Tibial nerve (tissue), 4 donors: Measurements from ENCODE around the gene LGSN. TPM values are rescaled to one million over a fixed set of nuclear protein-coding genes. Genes with fewer than 3 reads are reported as not detected.
A peak's percentile ranks its signal among the peaks of the same experiment; 100 is the strongest.

Experiments
- DNase-seq, 2 donors: peaks; one replicate each; pipeline ENCODE4 v3.0.0-alpha.2; 2019; ENCODE audit warnings: low spot score in 2 of 2
- H3K27ac ChIP-seq, 4 donors: fragments of 200-600 bp; sonication (generic) in 3 of 4; one replicate each; pipeline ENCODE4 v1.5.1; 2017 to 2019; ENCODE audit warnings: mild to moderate bottlenecking in 1 of 4
- H3K27me3 ChIP-seq, 2 donors: fragments of 200-600 bp; sonication (generic) in 1 of 2; one replicate each; pipeline versions ENCODE4 v1.5.1 to v1.6.0; 2017 to 2019
- H3K36me3 ChIP-seq, 3 donors: fragments of 200-600 bp; sonication (generic); one replicate each; pipeline ENCODE4 v1.5.1; 2018 to 2019
- H3K4me1 ChIP-seq, 4 donors: fragments of 200-600 bp; sonication (generic) in 3 of 4; one replicate each; pipeline ENCODE4 v1.5.1; 2017 to 2019
- H3K4me3 ChIP-seq, 4 donors: fragments of 200-600 bp; sonication (generic) in 3 of 4; one replicate each; pipeline ENCODE4 v1.5.1; 2017 to 2019; ENCODE audit warnings: mild to moderate bottlenecking in 1 of 4, moderate library complexity in 1 of 4
- H3K9me3 ChIP-seq, 4 donors: fragments of 200-600 bp; sonication (generic) in 3 of 4; one replicate each; pipeline ENCODE4 v1.5.1; 2017 to 2019
- EP300 ChIP-seq, 2 donors: sonication (generic); formaldehyde crosslinking; IDR thresholded peaks; one replicate each; pipeline ENCODE4 v1.6.1; 2017; ENCODE audit warnings: antibody characterized with exemption in 2 of 2, mild to moderate bottlenecking in 1 of 2
- POLR2A ChIP-seq, 2 donors: fragments of 450-650 bp; IDR thresholded peaks; one replicate each; pipeline ENCODE4 v1.6.1; 2017; ENCODE audit warnings: antibody characterized with exemption in 2 of 2, mild to moderate bottlenecking in 2 of 2, moderate library complexity in 2 of 2
- WGBS, 2 donors: methylation state at CpG; one replicate each; pipeline ENCODE4 v1.1.5; 2018; 5-methylcytosine and 5-hydroxymethylcytosine counted together
- total RNA-seq, 4 donors: library from RNA; depleted of rRNA; stranded (reverse); fragments of >200 nt; gene quantifications; one replicate each; pipeline ENCODE4 v1.1.0, GENCODE V29; 2016
- TF ChIP-seq, protein P1 (sequence below), 5 experiments: fragments of 200-600 bp in 3 of 5; fragments of 450-650 bp in 2 of 5; sonication (generic) in 3 of 5; IDR thresholded peaks; one replicate each; pipeline ENCODE4 v1.5.1; 2016 to 2019; ENCODE audit warnings: antibody characterized with exemption in 5 of 5, mild to moderate bottlenecking in 3 of 5, moderate library complexity in 2 of 5

LGSN gene
- total RNA-seq, 4 donors from 2014 or later, result not detected

DNA sequence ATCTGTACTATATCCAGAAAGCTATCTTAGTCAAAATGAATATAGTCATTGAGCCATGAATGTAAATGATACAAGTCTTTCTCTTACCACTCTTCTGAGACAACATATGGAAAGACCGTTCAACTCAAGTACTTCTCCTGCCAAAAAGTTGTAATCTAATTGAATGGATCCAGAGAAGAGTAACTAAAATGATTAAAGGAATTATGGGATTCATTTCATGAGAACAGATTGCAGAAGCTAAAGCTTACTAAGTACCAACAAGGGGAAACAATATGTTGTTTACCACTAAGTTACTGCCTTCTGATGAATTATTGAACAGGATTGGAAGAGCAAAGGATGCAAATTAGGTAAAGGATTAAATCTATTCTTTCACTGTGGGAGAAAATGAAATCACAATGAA lies 2.0 kb upstream of the LGSN start:
- peaks cover 0 to 8% (median 0%) of the 10 kb centered on the region in 4 donors for H3K9me3 ChIP-seq
- no peaks in the 10 kb centered on the region for H3K36me3 ChIP-seq
- no peak overlapping the region for H3K27ac ChIP-seq
- no peak overlapping the region for H3K4me3 ChIP-seq
- WGBS, 2 donors, result 56 to 68% methylated on average over 1 of the region's 1 CpG
- DNase-seq, result no peak
- TF ChIP-seq EP300 (IDR thresholded peaks at IDR 0.05) (no peak), POLR2A (IDR thresholded peaks at IDR 0.05) (no peak)
- TF ChIP-seq, protein P1, sequence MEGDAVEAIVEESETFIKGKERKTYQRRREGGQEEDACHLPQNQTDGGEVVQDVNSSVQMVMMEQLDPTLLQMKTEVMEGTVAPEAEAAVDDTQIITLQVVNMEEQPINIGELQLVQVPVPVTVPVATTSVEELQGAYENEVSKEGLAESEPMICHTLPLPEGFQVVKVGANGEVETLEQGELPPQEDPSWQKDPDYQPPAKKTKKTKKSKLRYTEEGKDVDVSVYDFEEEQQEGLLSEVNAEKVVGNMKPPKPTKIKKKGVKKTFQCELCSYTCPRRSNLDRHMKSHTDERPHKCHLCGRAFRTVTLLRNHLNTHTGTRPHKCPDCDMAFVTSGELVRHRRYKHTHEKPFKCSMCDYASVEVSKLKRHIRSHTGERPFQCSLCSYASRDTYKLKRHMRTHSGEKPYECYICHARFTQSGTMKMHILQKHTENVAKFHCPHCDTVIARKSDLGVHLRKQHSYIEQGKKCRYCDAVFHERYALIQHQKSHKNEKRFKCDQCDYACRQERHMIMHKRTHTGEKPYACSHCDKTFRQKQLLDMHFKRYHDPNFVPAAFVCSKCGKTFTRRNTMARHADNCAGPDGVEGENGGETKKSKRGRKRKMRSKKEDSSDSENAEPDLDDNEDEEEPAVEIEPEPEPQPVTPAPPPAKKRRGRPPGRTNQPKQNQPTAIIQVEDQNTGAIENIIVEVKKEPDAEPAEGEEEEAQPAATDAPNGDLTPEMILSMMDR (IDR thresholded peaks at IDR 0.05), result no peak
- H3K27me3 ChIP-seq, result no peaks in the 10 kb centered on the region
- H3K4me1 ChIP-seq, result no peaks in the 10 kb centered on the region

DNA sequence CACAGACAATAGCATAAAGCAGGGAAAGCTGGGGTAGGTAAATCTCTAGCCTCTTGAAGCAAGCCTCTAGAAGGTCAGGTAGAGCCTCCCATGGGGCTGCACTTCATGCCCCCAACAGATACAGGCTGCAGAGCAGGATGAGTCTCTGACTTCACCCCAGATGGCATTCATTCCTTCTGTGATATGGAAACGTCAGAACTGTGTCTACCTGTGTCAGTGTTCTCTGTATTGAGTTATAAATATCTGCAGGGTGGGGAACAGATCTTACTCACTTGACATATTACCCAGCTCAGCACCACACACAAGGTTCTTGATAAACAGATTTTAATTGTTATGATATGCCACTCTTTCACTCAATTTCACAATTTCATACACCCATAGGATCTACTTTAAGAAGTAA lies 2.1 kb downstream of the LGSN start:
- Histone ChIP-seq H3K36me3 (no peaks in the 10 kb centered on the region), H3K27ac (no peak overlapping the region), H3K27me3 (no peaks in the 10 kb centered on the region), H3K4me3 (no peak overlapping the region), H3K4me1 (no peaks in the 10 kb centered on the region), H3K9me3 (no peaks in the 10 kb centered on the region)
- no peak for DNase-seq
- 37 to 41% methylated on average over 1 of the region's 1 CpG for WGBS, 2 donors
- TF ChIP-seq POLR2A (IDR thresholded peaks at IDR 0.05) (no peak), EP300 (IDR thresholded peaks at IDR 0.05) (no peak)
- TF ChIP-seq, protein P1 (IDR thresholded peaks at IDR 0.05), result no peak

DNA sequence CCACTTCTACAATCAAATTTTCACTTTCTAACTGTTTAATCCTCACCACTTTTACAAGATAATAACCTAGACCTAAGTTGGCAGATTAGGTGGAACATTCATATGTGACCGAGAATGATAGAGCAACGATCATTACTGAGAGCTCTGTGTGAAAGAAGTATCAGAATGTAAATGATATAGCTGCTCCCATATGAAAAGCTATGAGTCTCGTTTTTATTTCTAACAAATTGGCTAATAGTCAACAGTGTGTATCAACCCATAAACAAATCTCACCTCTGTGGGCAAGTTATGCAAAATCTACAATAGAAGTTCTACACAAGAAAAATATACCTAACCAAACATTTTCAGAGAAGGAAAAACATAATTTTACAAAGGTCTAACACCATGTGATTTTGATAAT lies 3.7 kb downstream of the LGSN start:
- 82 to 88% methylated on average over 3 of the region's 3 CpGs for WGBS, 2 donors

GRCh38 chr6:63313111-63313510 lies 6.7 kb downstream of the LGSN start:
- no peak overlapping the region for H3K4me3 ChIP-seq
- no peaks in the 10 kb centered on the region for H3K36me3 ChIP-seq
- H3K4me1 ChIP-seq, result no peaks in the 10 kb centered on the region
- no peaks in the 10 kb centered on the region for H3K9me3 ChIP-seq
- WGBS, 2 donors, result 90 to 94% methylated on average over 2 of the region's 2 CpGs
- no peak for DNase-seq
- TF ChIP-seq POLR2A (IDR thresholded peaks at IDR 0.05), result no peak
- TF ChIP-seq EP300 (IDR thresholded peaks at IDR 0.05), result no peak
- TF ChIP-seq, protein P1 (IDR thresholded peaks at IDR 0.05), result no peak
- H3K27me3 ChIP-seq, result no peaks in the 10 kb centered on the region
- H3K27ac ChIP-seq, result no peak overlapping the region

More for the DNA sequence above, 3.7 kb downstream of the LGSN start:
- DNase-seq, result no peak
- Histone ChIP-seq H3K4me1 (no peaks in the 10 kb centered on the region), H3K9me3 (no peaks in the 10 kb centered on the region), H3K36me3 (no peaks in the 10 kb centered on the region), H3K27me3 (no peaks in the 10 kb centered on the region), H3K27ac (no peak overlapping the region), H3K4me3 (no peak overlapping the region)
- no peak for TF ChIP-seq EP300 (IDR thresholded peaks at IDR 0.05)
- no peak for TF ChIP-seq POLR2A (IDR thresholded peaks at IDR 0.05)
- TF ChIP-seq, protein P1 (IDR thresholded peaks at IDR 0.05), result no peak

- Histone ChIP-seq H3K4me1 (no peaks in the 10 kb centered on the region), H3K27me3 (no peaks in the 10 kb centered on the region), H3K9me3 (no peaks in the 10 kb centered on the region), H3K27ac (no peak overlapping the region), H3K4me3 (no peak overlapping the region), H3K36me3 (no peaks in the 10 kb centered on the region)
- WGBS, 2 donors, result 60 to 67% methylated on average over 3 of the region's 3 CpGs
- TF ChIP-seq EP300 (IDR thresholded peaks at IDR 0.05), result no peak
- TF ChIP-seq POLR2A (IDR thresholded peaks at IDR 0.05), result no peak
- TF ChIP-seq, protein P1 (IDR thresholded peaks at IDR 0.05), result peak in 2 of 5 experiments; percentile 8 to 11
- DNase-seq, result no peak
Measured at GRCh38 chr6:63307581-63308246, 12.1 kb downstream of the LGSN start.
